Caco-2 (cell line): ENCODE results near the gene SP140L. TPM values are rescaled to one million over a fixed set of nuclear protein-coding genes. Genes with fewer than 3 reads are reported as not detected.

Source experiments
- BruUV-seq: library from RNA; stranded (reverse); fragments of 400-500 nt; replicated peaks from 2 replicates; lab custom pipeline; 2021; lab: Mats Ljungman, UMichigan
- CTCF ChIA-PET: fragments of 300-600 bp; sonication (Branson Sonifier 250); formaldehyde crosslinking; loops from one replicate; lab custom pipeline; 2022; ENCODE audit warnings: antibody characterized with exemption; lab: Charles Lee
- POLR2A ChIA-PET: fragments of 300-600 bp; sonication (Branson Sonifier 250); formaldehyde crosslinking; loops from one replicate; lab custom pipeline; 2022; ENCODE audit warnings: antibody characterized with exemption; lab: Charles Lee
- DNase-seq, 2 experiments: peaks; one replicate each; pipeline versions ENCODE4 v3.0.0 to v3.0.0-alpha.2; 2020 to 2022
- H3K27me3 ChIP-seq: replicated peaks from 2 replicates; pipeline ENCODE4 v1.6.0; 2011; ENCODE audit warnings: low read length; ENCODE audit not compliant: control insufficient read depth, insufficient read depth
- H3K36me3 ChIP-seq: 2 replicates; pipeline ENCODE4 v1.5.1; 2011; ENCODE audit warnings: low read length; ENCODE audit not compliant: control insufficient read depth, insufficient read depth
- H3K4me1 ChIP-seq: fragments of 250-450 bp; sonication (Bioruptor Pico); 2 replicates; pipeline ENCODE4 v1.5.1; 2020; ENCODE audit warnings: mild to moderate bottlenecking
- H3K4me3 ChIP-seq: 2 replicates; pipeline ENCODE4 v1.5.1; 2011; ENCODE audit warnings: low read depth, mild to moderate bottlenecking, control low read depth, low read length
- H3K9me3 ChIP-seq: fragments of 250-450 bp; sonication (Bioruptor Pico); 2 replicates; pipeline ENCODE4 v1.5.1; 2020; ENCODE audit warnings: mild to moderate bottlenecking, moderate library complexity
- H3K27ac Mint-ChIP-seq: one replicate; pipeline ENCODE4 v1.8.0; 2022; ENCODE audit warnings: mixed read lengths; ENCODE audit not compliant: unreplicated experiment
- H3K27me3 Mint-ChIP-seq: one replicate; pipeline ENCODE4 v1.8.0; 2022; ENCODE audit warnings: mixed read lengths; ENCODE audit not compliant: insufficient read depth, unreplicated experiment
- H3K36me3 Mint-ChIP-seq: one replicate; pipeline ENCODE4 v1.8.0; 2022; ENCODE audit warnings: mild to moderate bottlenecking, mixed read lengths; ENCODE audit not compliant: insufficient read depth, unreplicated experiment
- H3K4me1 Mint-ChIP-seq: one replicate; pipeline ENCODE4 v1.8.0; 2022; ENCODE audit warnings: low read depth, mixed read lengths; ENCODE audit not compliant: unreplicated experiment
- H3K4me3 Mint-ChIP-seq: one replicate; pipeline ENCODE4 v1.8.0; 2022; ENCODE audit warnings: mild to moderate bottlenecking, moderate library complexity, mixed read lengths; ENCODE audit not compliant: unreplicated experiment
- H3K9me3 Mint-ChIP-seq: one replicate; pipeline ENCODE4 v1.8.0; 2022; ENCODE audit warnings: mixed read lengths; ENCODE audit not compliant: unreplicated experiment
- CTCF ChIP-seq, 2 experiments: fragments of 200-600 bp in 1 of 2; IDR thresholded peaks; 1 replicate in 1 of 2; 2 replicates in 1 of 2; pipeline versions ENCODE4 v1.5.1 to v1.8.0; 2011 to 2022; ENCODE audit warnings: antibody characterized with exemption in 1 of 2, control low read depth in 1 of 2, inconsistent platforms in 1 of 2, low read depth in 1 of 2, low read length in 1 of 2, mild to moderate bottlenecking in 1 of 2, moderate library complexity in 1 of 2; ENCODE audit not compliant: insufficient read depth in 1 of 2, severe bottlenecking in 1 of 2, unreplicated experiment in 1 of 2
- intact Hi-C: fragments of 100-400 bp; cut with micrococcal nuclease; formaldehyde crosslinking; loops from one replicate; pipeline ENCODE4 v1.10.0; 2022; ENCODE audit not compliant: unreplicated experiment
- total RNA-seq: library from RNA; stranded (reverse); gene quantifications from 2 replicates; pipeline ENCODE4 v1.2.3, GENCODE V29; 2022

Gene SP140L
- total RNA-seq, 1 experiment from 2014 or later, result not detected

- ChIA-PET CTCF (no interaction called here), POLR2A (no interaction called here)
- intact Hi-C loops, result no loop called here
- no peak for TF ChIP-seq CTCF (IDR thresholded peaks at IDR 0.05; ENCODE audit: insufficient read depth in 1 of 2, low read depth in 1 of 2, low read length in 1 of 2, severe bottlenecking in 1 of 2, unreplicated experiment in 1 of 2)
- Histone ChIP-seq H3K4me1 (no peaks in the 10 kb centered on the region), H3K36me3 (no peaks in the 10 kb centered on the region), H3K9me3 (no peaks in the 10 kb centered on the region), H3K4me3 (no peak overlapping the region), H3K27me3 (no peaks in the 10 kb centered on the region)
- Mint-ChIP-seq H3K27me3 (no peaks in the 10 kb centered on the region), H3K27ac (no peak overlapping the region), H3K4me3 (no peak overlapping the region), H3K9me3 (no peaks in the 10 kb centered on the region), H3K4me1 (no peaks in the 10 kb centered on the region), H3K36me3 (no peaks in the 10 kb centered on the region)
- DNase-seq, result no peak
- no TSS peak for BruUV-seq
Measured at GRCh38 chr2:230323385-230324106, 3.4 kb upstream of the SP140L start.

GRCh38 chr2:230324503-230324902 lies 2.5 kb upstream of the SP140L start:
- Histone ChIP-seq H3K4me1 (no peaks in the 10 kb centered on the region), H3K4me3 (no peak overlapping the region), H3K27me3 (no peaks in the 10 kb centered on the region), H3K36me3 (no peaks in the 10 kb centered on the region), H3K9me3 (no peaks in the 10 kb centered on the region)
- no TSS peak for BruUV-seq
- no peak for TF ChIP-seq CTCF (IDR thresholded peaks at IDR 0.05; ENCODE audit: insufficient read depth in 1 of 2, low read depth in 1 of 2, low read length in 1 of 2, severe bottlenecking in 1 of 2, unreplicated experiment in 1 of 2)
- ChIA-PET POLR2A (no interaction called here), CTCF (no interaction called here)
- Mint-ChIP-seq H3K27ac (no peak overlapping the region), H3K4me1 (no peaks in the 10 kb centered on the region), H3K36me3 (no peaks in the 10 kb centered on the region), H3K9me3 (no peaks in the 10 kb centered on the region), H3K27me3 (no peaks in the 10 kb centered on the region), H3K4me3 (no peak overlapping the region)
- DNase-seq, result no peak
- intact Hi-C loops, result no loop called here

GRCh38 chr2:230325316-230326243 lies 1.4 kb upstream of the SP140L start:
- no peaks in the 10 kb centered on the region for H3K9me3 ChIP-seq
- H3K4me1 ChIP-seq, result no peaks in the 10 kb centered on the region
- TF ChIP-seq CTCF (IDR thresholded peaks at IDR 0.05; ENCODE audit: insufficient read depth in 1 of 2, low read depth in 1 of 2, low read length in 1 of 2, severe bottlenecking in 1 of 2, unreplicated experiment in 1 of 2), result no peak
- H3K4me3 ChIP-seq, result no peak overlapping the region
- no peak for DNase-seq
- no peaks in the 10 kb centered on the region for H3K9me3 Mint-ChIP-seq
- intact Hi-C loops, result no loop called here
- no peaks in the 10 kb centered on the region for H3K36me3 ChIP-seq
- no peaks in the 10 kb centered on the region for H3K36me3 Mint-ChIP-seq
- H3K27me3 ChIP-seq, result no peaks in the 10 kb centered on the region
- H3K4me3 Mint-ChIP-seq, result no peak overlapping the region
- H3K4me1 Mint-ChIP-seq, result no peaks in the 10 kb centered on the region
- BruUV-seq, result no TSS peak
- ChIA-PET CTCF (interaction anchor here (0.6 kb wide), 1 partner anchor 318 kb away, joined by 3 read pairs; no protein-coding TSS in a partner anchor), POLR2A (no interaction called here)
- no peak overlapping the region for H3K27ac Mint-ChIP-seq
- no peaks in the 10 kb centered on the region for H3K27me3 Mint-ChIP-seq
